Spleen (tissue), 11 donors: ENCODE measurements around the gene CETP. TPM values are rescaled to one million over a fixed set of nuclear protein-coding genes. Genes with fewer than 3 reads are reported as not detected.

Experiments
- DNase-seq: peaks from one replicate; pipeline ENCODE4 v3.0.0-alpha.2; 2020
- H3K27ac ChIP-seq, 8 donors: fragments of 200-600 bp; sonication (generic) in 7 of 8; 1 replicate in 4 of 8; 2 replicates in 4 of 8; pipeline versions ENCODE4 v1.5.0 to v1.8.0; 2016 to 2021; ENCODE audit warnings: inconsistent platforms in 4 of 8, mild to moderate bottlenecking in 4 of 8, moderate library complexity in 1 of 8
- H3K27me3 ChIP-seq, 7 donors: fragments of 200-600 bp; sonication (generic) in 6 of 7; replicated peaks in 1 of 7; 1 replicate in 4 of 7; 2 replicates in 3 of 7; pipeline versions ENCODE4 v1.5.0 to v1.8.0; 2016 to 2021; ENCODE audit warnings: inconsistent platforms in 3 of 7, mild to moderate bottlenecking in 1 of 7
- H3K36me3 ChIP-seq, 6 donors: fragments of 200-600 bp; sonication (generic) in 5 of 6; 1 replicate in 4 of 6; 2 replicates in 2 of 6; pipeline versions ENCODE4 v1.5.0 to v1.8.0; 2016 to 2021; ENCODE audit warnings: inconsistent platforms in 2 of 6
- H3K4me1 ChIP-seq, 6 donors: fragments of 200-600 bp; sonication (generic) in 5 of 6; 1 replicate in 3 of 6; 2 replicates in 3 of 6; pipeline versions ENCODE4 v1.5.0 to v1.8.0; 2016 to 2021; ENCODE audit warnings: inconsistent platforms in 3 of 6
- H3K4me3 ChIP-seq, 8 donors: fragments of 200-600 bp; sonication (generic) in 7 of 8; 1 replicate in 4 of 8; 2 replicates in 4 of 8; pipeline versions ENCODE4 v1.5.0 to v1.8.0; 2016 to 2021; ENCODE audit warnings: inconsistent platforms in 4 of 8, mild to moderate bottlenecking in 4 of 8, moderate library complexity in 2 of 8
- H3K9me3 ChIP-seq, 8 donors: fragments of 200-600 bp; sonication (generic) in 7 of 8; 1 replicate in 4 of 8; 2 replicates in 4 of 8; pipeline versions ENCODE4 v1.5.0 to v1.8.0; 2016 to 2021; ENCODE audit warnings: inconsistent platforms in 4 of 8
- POLR2A ChIP-seq, 3 donors: fragments of 450-650 bp; IDR thresholded peaks; one replicate each; pipeline ENCODE4 v1.5.1; 2017; ENCODE audit warnings: antibody characterized with exemption in 3 of 3, mild to moderate bottlenecking in 1 of 3
- POLR2AphosphoS5 ChIP-seq, 3 donors: sonication (generic); formaldehyde crosslinking; IDR thresholded peaks; one replicate each; pipeline ENCODE4 v1.5.1; 2017; ENCODE audit warnings: antibody characterized with exemption in 3 of 3
- WGBS, 5 donors: extraction: QIAGEN DNeasy Blood & Tissue Kit in 3 of 5; methylation state at CpG; one replicate each; pipeline versions ENCODE4 v1.1.5 to v1.1.7; 2013 to 2018; 5-methylcytosine and 5-hydroxymethylcytosine counted together
- intact Hi-C: fragments of 100-400 bp; cut with DNase I; formaldehyde crosslinking; loops from one replicate; pipeline ENCODE4 v1.15.0; 2023; ENCODE audit warnings: low total_unique reads
- polyA plus RNA-seq, 3 donors: library from polyadenylated mRNA; stranded (reverse); fragments of 200-250 nt; gene quantifications; one replicate each; pipeline ENCODE4 v1.2.1, GENCODE V29; 2013
- total RNA-seq, 7 donors: library from RNA; depleted of rRNA in 3 of 7; stranded (reverse); fragments of >200 nt in 3 of 7; fragmentation: NEBNext Ultra II Directional in 4 of 7; extraction: Animal tissue kit (Norgen Biotek cat#: 25700) in 4 of 7; gene quantifications; one replicate each; pipeline versions ENCODE4 v1.1.0 to v1.2.1, GENCODE V29; 2016 to 2021
- TF ChIP-seq, protein P1 (sequence below), 11 experiments: fragments of 200-600 bp in 7 of 11; fragments of 450-650 bp in 4 of 11; sonication (generic) in 4 of 11; IDR thresholded peaks in 8 of 11; conservative IDR thresholded peaks in 3 of 11; 1 replicate in 7 of 11; 2 replicates in 4 of 11; pipeline versions ENCODE4 v1.4.0 to v1.8.0; 2016 to 2021; ENCODE audit warnings: antibody characterized with exemption in 11 of 11, inconsistent platforms in 4 of 11, mild to moderate bottlenecking in 1 of 11
- donor health status: healthy with polysubstance abuse.
- donor health status: DM: no; HTN: no; CAD: no; lungs with moderate emphysema.
- donor health status: DM: no; HTN: no; CAD: no.
- donor health status: Bipolar disorder and iron deficiency.
- donor health status: healthy.
- donor health status: DM: no; HTN: no; CAD: no.
- donor health status: DM: yes; HTN: yes; CAD: no.

CETP gene
- total and polyA plus RNA-seq, 10 donors, result 7.6 to 73.8 (median 32.0) TPM

DNA sequence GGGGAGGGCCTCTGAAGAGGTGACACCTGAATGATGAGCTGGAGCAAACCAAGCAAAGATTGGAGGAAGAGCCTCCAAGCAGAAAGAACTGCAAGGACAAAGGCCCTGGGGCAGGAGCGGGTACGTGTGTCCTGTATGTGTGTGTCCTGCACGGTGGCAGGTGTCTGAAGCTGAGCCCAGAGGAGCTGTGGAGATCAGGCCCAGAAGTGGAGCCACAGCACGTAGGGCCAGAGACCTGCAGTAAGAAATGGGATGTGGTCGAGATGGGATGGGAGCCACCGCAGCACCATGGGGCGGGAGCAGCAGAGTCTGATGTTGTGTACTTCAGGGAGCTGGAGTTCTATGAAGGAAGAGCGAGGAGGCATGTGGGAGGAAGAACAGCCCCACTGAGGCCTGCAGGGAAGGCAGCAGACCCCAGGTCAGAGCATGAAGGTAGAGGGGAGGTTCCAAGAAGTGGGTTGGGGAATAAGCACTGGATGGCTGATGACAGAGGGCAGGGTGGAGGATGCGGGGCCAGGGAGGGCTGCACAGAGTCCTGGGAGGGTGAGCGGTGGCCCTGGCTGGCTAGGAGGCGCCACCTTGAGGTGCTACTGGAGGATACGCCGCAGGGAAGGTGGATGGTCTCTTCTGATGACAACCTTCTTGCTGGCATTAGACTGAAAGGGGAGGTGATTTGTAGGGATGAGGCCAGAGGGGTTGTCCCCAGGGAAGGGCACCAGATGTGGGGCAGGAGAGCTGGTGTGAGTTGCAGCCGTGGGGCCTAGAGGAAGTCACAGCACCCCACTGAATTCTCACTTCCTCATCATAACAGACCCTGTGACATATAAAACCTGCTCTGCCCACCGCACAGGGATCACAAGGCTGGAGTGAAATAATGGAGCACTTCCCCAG is 10.6 kb upstream of the CETP start:
- intact Hi-C loops, result no loop called here
- 51 to 64% (median 59%) methylated on average over 15 of the region's 15 CpGs for WGBS, 5 donors
- DNase-seq, result peak; percentile 85
- Histone ChIP-seq H3K27ac (peak overlapping the region in 5 of 8 donors; percentile 20 to 69 (median 36)), H3K36me3 (peaks cover 0 to 32% (median 7%) of the 10 kb centered on the region in 6 donors), H3K4me3 (no peak overlapping the region), H3K4me1 (peaks cover 0 to 35% (median 23%) of the 10 kb centered on the region in 6 donors), H3K9me3 (no peaks in the 10 kb centered on the region), H3K27me3 (no peaks in the 10 kb centered on the region)
- no peak for TF ChIP-seq POLR2A (IDR thresholded peaks at IDR 0.05)
- peak in 2 of 3 donors; percentile 59 to 71 for TF ChIP-seq POLR2AphosphoS5 (IDR thresholded peaks at IDR 0.05)
- TF ChIP-seq, protein P1, sequence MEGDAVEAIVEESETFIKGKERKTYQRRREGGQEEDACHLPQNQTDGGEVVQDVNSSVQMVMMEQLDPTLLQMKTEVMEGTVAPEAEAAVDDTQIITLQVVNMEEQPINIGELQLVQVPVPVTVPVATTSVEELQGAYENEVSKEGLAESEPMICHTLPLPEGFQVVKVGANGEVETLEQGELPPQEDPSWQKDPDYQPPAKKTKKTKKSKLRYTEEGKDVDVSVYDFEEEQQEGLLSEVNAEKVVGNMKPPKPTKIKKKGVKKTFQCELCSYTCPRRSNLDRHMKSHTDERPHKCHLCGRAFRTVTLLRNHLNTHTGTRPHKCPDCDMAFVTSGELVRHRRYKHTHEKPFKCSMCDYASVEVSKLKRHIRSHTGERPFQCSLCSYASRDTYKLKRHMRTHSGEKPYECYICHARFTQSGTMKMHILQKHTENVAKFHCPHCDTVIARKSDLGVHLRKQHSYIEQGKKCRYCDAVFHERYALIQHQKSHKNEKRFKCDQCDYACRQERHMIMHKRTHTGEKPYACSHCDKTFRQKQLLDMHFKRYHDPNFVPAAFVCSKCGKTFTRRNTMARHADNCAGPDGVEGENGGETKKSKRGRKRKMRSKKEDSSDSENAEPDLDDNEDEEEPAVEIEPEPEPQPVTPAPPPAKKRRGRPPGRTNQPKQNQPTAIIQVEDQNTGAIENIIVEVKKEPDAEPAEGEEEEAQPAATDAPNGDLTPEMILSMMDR (IDR thresholded peaks at IDR 0.05 in 8 of 11, conservative IDR thresholded peaks at IDR 0.05 in 3 of 11), result peak in 9 of 11 experiments; percentile 18 to 62 (median 56)

DNA sequence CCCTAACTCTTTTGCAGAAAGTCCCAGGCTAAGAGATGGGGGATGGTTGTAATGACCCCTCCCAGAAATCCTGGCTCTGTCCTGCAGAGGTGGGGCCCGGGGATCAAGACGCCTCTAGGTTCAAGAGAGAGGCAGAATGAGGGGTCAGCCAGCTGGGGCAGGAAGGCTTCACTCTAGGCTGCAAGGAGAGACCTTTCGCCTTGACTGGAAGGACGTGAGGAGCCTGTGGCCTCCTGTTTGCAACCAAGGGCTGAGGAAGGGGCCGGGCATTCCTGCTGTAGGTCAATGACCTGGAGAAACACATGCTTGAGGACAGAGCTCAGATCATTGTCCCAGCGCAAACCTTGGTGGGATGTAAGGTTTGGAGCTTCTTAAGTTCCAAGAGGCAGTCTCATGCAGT is 8.7 kb upstream of the CETP start:
- WGBS, 5 donors, result 74 to 91% (median 79%) methylated on average over 6 of the region's 6 CpGs
- peaks cover 0 to 16% (median 0%) of the 10 kb centered on the region in 6 donors for H3K36me3 ChIP-seq
- peaks cover 0 to 24% (median 18%) of the 10 kb centered on the region in 6 donors for H3K4me1 ChIP-seq
- no peaks in the 10 kb centered on the region for H3K27me3 ChIP-seq
- no peak overlapping the region for H3K27ac ChIP-seq
- no peaks in the 10 kb centered on the region for H3K9me3 ChIP-seq
- intact Hi-C loops, result no loop called here
- H3K4me3 ChIP-seq, result no peak overlapping the region
- DNase-seq, result peak; percentile 49
- TF ChIP-seq, protein P1 (IDR thresholded peaks at IDR 0.05 in 8 of 11, conservative IDR thresholded peaks at IDR 0.05 in 3 of 11), result no peak
- TF ChIP-seq POLR2A (IDR thresholded peaks at IDR 0.05) (no peak), POLR2AphosphoS5 (IDR thresholded peaks at IDR 0.05) (no peak)

DNA sequence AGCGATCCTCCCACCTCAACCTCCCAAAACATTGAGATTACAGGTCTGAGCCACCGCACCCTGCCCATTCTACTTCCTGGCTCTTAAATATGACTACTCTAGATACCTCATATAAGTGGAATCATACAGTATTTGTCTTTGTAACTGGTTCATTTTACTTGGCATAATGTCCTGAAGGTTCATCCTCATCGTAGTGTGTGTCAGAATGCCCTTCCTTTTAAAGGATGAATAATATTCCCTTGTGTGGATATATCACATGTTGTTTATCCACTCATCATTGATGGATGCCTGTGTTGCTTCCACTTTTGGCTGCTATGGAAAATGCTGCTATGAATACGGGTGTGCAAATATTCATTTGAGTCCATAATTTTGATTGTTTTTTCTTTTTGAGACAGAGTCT is 5.7 kb upstream of the CETP start:
- peak; percentile 3 for DNase-seq
- WGBS, 5 donors, result 92 to 98% (median 94%) methylated on average over 4 of the region's 4 CpGs
- TF ChIP-seq, protein P1 (IDR thresholded peaks at IDR 0.05 in 8 of 11, conservative IDR thresholded peaks at IDR 0.05 in 3 of 11), result no peak
- no peak for TF ChIP-seq POLR2AphosphoS5 (IDR thresholded peaks at IDR 0.05)
- TF ChIP-seq POLR2A (IDR thresholded peaks at IDR 0.05), result no peak
- Histone ChIP-seq H3K9me3 (no peaks in the 10 kb centered on the region), H3K27ac (no peak overlapping the region), H3K36me3 (no peaks in the 10 kb centered on the region), H3K27me3 (no peaks in the 10 kb centered on the region), H3K4me3 (no peak overlapping the region), H3K4me1 (peaks cover 0 to 26% (median 14%) of the 10 kb centered on the region in 6 donors)
- intact Hi-C loops, result no loop called here

DNA sequence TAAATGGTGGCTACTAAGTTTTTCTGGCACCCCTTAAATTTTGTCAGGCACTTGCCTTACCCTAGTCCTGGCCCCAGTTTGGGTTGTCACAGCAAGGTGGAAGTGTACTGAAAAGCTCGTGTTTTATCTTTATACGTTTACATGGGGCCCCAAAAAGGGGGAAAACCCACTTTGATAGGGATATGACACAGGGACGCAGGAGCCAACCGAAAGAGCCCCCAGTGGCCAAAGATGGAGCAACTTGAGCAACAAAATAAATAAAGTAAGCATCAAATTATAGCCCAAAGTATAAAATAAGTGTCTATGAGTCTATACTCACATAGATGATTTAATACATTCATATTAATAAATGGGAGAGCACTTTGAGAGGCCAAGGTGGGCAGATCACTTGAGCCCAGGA is 5.0 kb upstream of the CETP start:
- 50 to 60% (median 51%) methylated on average over 4 of the region's 4 CpGs for WGBS, 5 donors
- no peaks in the 10 kb centered on the region for H3K9me3 ChIP-seq

More for the DNA sequence above, 5.0 kb upstream of the CETP start:
- DNase-seq, result peak; percentile 3
- no peak overlapping the region for H3K4me3 ChIP-seq
- no peak for TF ChIP-seq POLR2AphosphoS5 (IDR thresholded peaks at IDR 0.05)
- no peak for TF ChIP-seq POLR2A (IDR thresholded peaks at IDR 0.05)
- TF ChIP-seq, protein P1 (IDR thresholded peaks at IDR 0.05 in 8 of 11, conservative IDR thresholded peaks at IDR 0.05 in 3 of 11), result no peak
- H3K27me3 ChIP-seq, result no peaks in the 10 kb centered on the region
- peaks cover 2 to 26% (median 15%) of the 10 kb centered on the region in 6 donors for H3K4me1 ChIP-seq
- H3K27ac ChIP-seq, result no peak overlapping the region
- H3K36me3 ChIP-seq, result no peaks in the 10 kb centered on the region
- intact Hi-C loops, result no loop called here
